ENCODE measurements around the gene PDLIM1. TPM values are rescaled to one million over a fixed set of nuclear protein-coding genes. Genes with fewer than 3 reads are reported as not detected.

The PDLIM1 gene
- total and polyA plus RNA-seq, 2 donors (not counting 1 experiment from before 2014, with no cell fraction given): 24.3 to 390 TPM

DNA sequence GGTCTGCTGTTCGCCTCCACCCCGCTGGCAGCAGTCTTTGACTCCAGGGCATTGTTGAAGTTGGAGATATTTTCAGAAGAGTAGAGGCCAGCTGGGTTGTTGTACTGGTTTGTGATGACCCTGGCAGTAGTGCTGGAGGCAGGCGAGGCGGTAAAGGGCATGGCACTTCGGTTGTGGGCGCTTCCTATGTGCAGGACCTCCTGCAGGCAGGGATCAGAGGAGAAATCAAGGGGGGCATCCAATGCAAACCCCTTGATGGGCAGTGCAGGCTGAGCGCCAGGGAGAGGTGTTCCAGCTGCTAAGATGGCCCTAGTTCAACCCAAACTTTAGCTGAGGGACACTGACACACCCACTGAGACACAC, 27.0 kb downstream of the PDLIM1 start:
- H3K9me3 ChIP-seq (ENCODE audit: control insufficient read depth, insufficient read depth, low read depth, low read length): no peaks in the 10 kb centered on the region
- no peaks in the 10 kb centered on the region for H3K79me2 ChIP-seq (ENCODE audit: control insufficient read depth, insufficient read depth, low read length)
- H3K4me2 ChIP-seq (ENCODE audit: extremely low read depth, insufficient read depth, low read length): no peak overlapping the region
- peaks cover 2% of the 10 kb centered on the region for H3K36me3 ChIP-seq (ENCODE audit: control insufficient read depth, insufficient read depth, low read length)
- TF ChIP-seq EZH2 (IDR thresholded peaks at IDR 0.05; ENCODE audit: low read length, missing control alignments): no peak
- H2AFZ ChIP-seq (ENCODE audit: low read length): no peak overlapping the region
- H3K27me3 ChIP-seq (ENCODE audit: control insufficient read depth, insufficient read depth, low read length): no peaks in the 10 kb centered on the region
- peaks cover 14% of the 10 kb centered on the region for H3K4me1 ChIP-seq (ENCODE audit: control insufficient read depth, extremely low read depth, insufficient read depth, low read length)
- no peaks in the 10 kb centered on the region for H4K20me1 ChIP-seq (ENCODE audit: control insufficient read depth, extremely low read depth, insufficient read depth, low read length)
- no peak for DNase-seq (ENCODE audit: low read depth in 2 of 2)
- no peak overlapping the region for H3K9ac ChIP-seq (ENCODE audit: insufficient read depth, low read length)
- no peak overlapping the region for H3K27ac ChIP-seq (ENCODE audit: insufficient read depth, low read length)
- H3K4me3 ChIP-seq (replicated peaks in 1 of 4; ENCODE audit: control extremely low read depth in 1 of 4, insufficient read depth in 1 of 4, low read depth in 3 of 4, low read length in 4 of 4): no peak overlapping the region

- H3K27ac ChIP-seq (ENCODE audit: insufficient read depth, low read length): no peak overlapping the region
- TF ChIP-seq CTCF (conservative IDR thresholded peaks at IDR 0.05 in 1 of 2, IDR thresholded peaks at IDR 0.05 in 1 of 2; ENCODE audit: low read depth in 1 of 2, low read length in 2 of 2): no peak
- TF ChIP-seq EZH2 (IDR thresholded peaks at IDR 0.05; ENCODE audit: low read length, missing control alignments): no peak
- no peak overlapping the region for H3K9ac ChIP-seq (ENCODE audit: insufficient read depth, low read length)
- no peak overlapping the region for H3K4me3 ChIP-seq (replicated peaks in 1 of 4; ENCODE audit: control extremely low read depth in 1 of 4, insufficient read depth in 1 of 4, low read depth in 3 of 4, low read length in 4 of 4)
- H3K36me3 ChIP-seq (ENCODE audit: control insufficient read depth, insufficient read depth, low read length): no peaks in the 10 kb centered on the region
- peaks cover 14% of the 10 kb centered on the region for H3K4me1 ChIP-seq (ENCODE audit: control insufficient read depth, extremely low read depth, insufficient read depth, low read length)
- no peaks in the 10 kb centered on the region for H3K9me3 ChIP-seq (ENCODE audit: control insufficient read depth, insufficient read depth, low read depth, low read length)
- no peak overlapping the region for H3K4me2 ChIP-seq (ENCODE audit: extremely low read depth, insufficient read depth, low read length)
- no peak for DNase-seq (ENCODE audit: low read depth in 2 of 2)
- no peaks in the 10 kb centered on the region for H3K79me2 ChIP-seq (ENCODE audit: control insufficient read depth, insufficient read depth, low read length)
- no peak overlapping the region for H2AFZ ChIP-seq (ENCODE audit: low read length)
- H3K27me3 ChIP-seq (ENCODE audit: control insufficient read depth, insufficient read depth, low read length): no peaks in the 10 kb centered on the region
- no peaks in the 10 kb centered on the region for H4K20me1 ChIP-seq (ENCODE audit: control insufficient read depth, extremely low read depth, insufficient read depth, low read length)
Observed at GRCh38 chr10:95262763-95263518, 27.9 kb downstream of the PDLIM1 start.

- H3K9me3 ChIP-seq (ENCODE audit: control insufficient read depth, insufficient read depth, low read depth, low read length): no peaks in the 10 kb centered on the region
- no peak overlapping the region for H3K27ac ChIP-seq (ENCODE audit: insufficient read depth, low read length)
- no peak overlapping the region for H2AFZ ChIP-seq (ENCODE audit: low read length)
- H3K4me2 ChIP-seq (ENCODE audit: extremely low read depth, insufficient read depth, low read length): no peak overlapping the region
- H4K20me1 ChIP-seq (ENCODE audit: control insufficient read depth, extremely low read depth, insufficient read depth, low read length): no peaks in the 10 kb centered on the region
- no peaks in the 10 kb centered on the region for H3K36me3 ChIP-seq (ENCODE audit: control insufficient read depth, insufficient read depth, low read length)
- H3K9ac ChIP-seq (ENCODE audit: insufficient read depth, low read length): no peak overlapping the region
- no peak overlapping the region for H3K4me3 ChIP-seq (replicated peaks in 1 of 4; ENCODE audit: control extremely low read depth in 1 of 4, insufficient read depth in 1 of 4, low read depth in 3 of 4, low read length in 4 of 4)
- no peaks in the 10 kb centered on the region for H3K79me2 ChIP-seq (ENCODE audit: control insufficient read depth, insufficient read depth, low read length)
- DNase-seq (ENCODE audit: low read depth in 2 of 2): no peak
- H3K27me3 ChIP-seq (ENCODE audit: control insufficient read depth, insufficient read depth, low read length): no peaks in the 10 kb centered on the region
- TF ChIP-seq CTCF (conservative IDR thresholded peaks at IDR 0.05 in 1 of 2, IDR thresholded peaks at IDR 0.05 in 1 of 2; ENCODE audit: low read depth in 1 of 2, low read length in 2 of 2) (no peak), EZH2 (IDR thresholded peaks at IDR 0.05; ENCODE audit: low read length, missing control alignments) (no peak)
- peaks cover 14% of the 10 kb centered on the region for H3K4me1 ChIP-seq (ENCODE audit: control insufficient read depth, extremely low read depth, insufficient read depth, low read length)
Observed at GRCh38 chr10:95261926-95262325, 28.9 kb downstream of the PDLIM1 start.
